K562 (cell line): Measurements from ENCODE around the gene MCEMP1. TPM values are rescaled to one million over a fixed set of nuclear protein-coding genes. Genes with fewer than 3 reads are reported as not detected.

ENCODE experiments used
- ATAC-seq: fragments of 200-7000 bp; cut with Tn5 transposase; 3 replicates; pipeline ENCODE4 v1.9.1; 2020; ENCODE audit warnings: moderate library complexity
- BruUV-seq: library from RNA; stranded (reverse); fragments of 400-500 nt; replicated peaks from 2 replicates; lab custom pipeline; 2021; lab: Mats Ljungman, UMichigan
- CTCF ChIA-PET: fragments of 300-600 bp; formaldehyde crosslinking; extraction: SDS; loops from one replicate; lab custom pipeline; 2021; ENCODE audit warnings: low intra/inter-chr PET ratio; lab: Yijun Ruan, JAX
- POLR2A ChIA-PET: fragments of 300-600, 350-650 bp; sonication (Branson Sonifier 250); formaldehyde crosslinking; extraction: SDS; loops from one replicate; lab custom pipeline; 2021; ENCODE audit warnings: antibody characterized with exemption, inconsistent platforms; lab: Yijun Ruan, JAX
- DNase-seq, 4 experiments: peaks; one replicate each; pipeline versions ENCODE4 v3.0.0 to v3.0.0-alpha.2; 2011 to 2018; ENCODE audit warnings: low spot score in 3 of 4, mixed read lengths in 3 of 4; ENCODE audit errors: extremely low read depth in 1 of 4
- FAIRE-seq: peaks from 2 replicates; lab custom pipeline; 2011; peaks lifted over from hg19 to GRCh38; lab: Jason Lieb, UNC
- H2AFZ ChIP-seq: 2 replicates; pipeline ENCODE4 v1.6.0; 2011; ENCODE audit warnings: low read depth, low read length, control low read depth, inconsistent platforms
- H3K27ac ChIP-seq: fragments of 200-600 bp; 3 replicates; pipeline ENCODE4 v1.8.0; 2011; ENCODE audit warnings: low read depth, mild to moderate bottlenecking, control low read depth, inconsistent platforms, low read length, moderate library complexity, mixed read lengths; ENCODE audit errors: extremely low read depth
- H3K27me3 ChIP-seq, 2 experiments: fragments of 300-600 bp in 1 of 2; 2 replicates in 1 of 2; 3 replicates in 1 of 2; pipeline versions ENCODE4 v1.6.0 to v1.8.0; 2011; ENCODE audit warnings: inconsistent platforms in 2 of 2, low read length in 2 of 2, mild to moderate bottlenecking in 1 of 2, mixed read lengths in 1 of 2, moderate library complexity in 1 of 2; ENCODE audit not compliant: control insufficient read depth in 2 of 2, insufficient read depth in 2 of 2
- H3K36me3 ChIP-seq: fragments of 300-600 bp; 3 replicates; pipeline ENCODE4 v1.8.0; 2011; ENCODE audit warnings: mild to moderate bottlenecking, low read length, inconsistent platforms; ENCODE audit not compliant: control insufficient read depth, insufficient read depth
- H3K4me1 ChIP-seq, 2 experiments: fragments of 200-600 bp in 1 of 2; replicated peaks in 1 of 2; 2 replicates in 1 of 2; 3 replicates in 1 of 2; pipeline versions ENCODE4 v1.5.1 to v1.8.0; 2011; ENCODE audit warnings: inconsistent platforms in 2 of 2, low read length in 2 of 2, mild to moderate bottlenecking in 1 of 2, mixed read lengths in 1 of 2, moderate library complexity in 1 of 2; ENCODE audit not compliant: control insufficient read depth in 2 of 2, insufficient read depth in 2 of 2
- H3K4me2 ChIP-seq: 2 replicates; pipeline ENCODE4 v1.6.1; 2011; ENCODE audit warnings: low read length, control low read depth, inconsistent platforms, mixed read lengths; ENCODE audit not compliant: insufficient read depth
- H3K4me3 ChIP-seq: fragments of 200-600 bp; sonication (generic), shearing (Covaris generic); 2 replicates; pipeline ENCODE4 v1.5.1; 2016; ENCODE audit warnings: control low read depth, inconsistent platforms
- H3K79me2 ChIP-seq: fragments of 200-600 bp; 3 replicates; pipeline ENCODE4 v1.8.0; 2011; ENCODE audit warnings: low read length, inconsistent platforms; ENCODE audit not compliant: control insufficient read depth, insufficient read depth
- H3K9ac ChIP-seq, 2 experiments: 2 replicates each; pipeline versions ENCODE4 v1.6.0 to v1.6.1; 2011; ENCODE audit warnings: low read depth in 2 of 2, low read length in 2 of 2, control low read depth in 1 of 2, inconsistent platforms in 1 of 2, mild to moderate bottlenecking in 1 of 2, mixed read lengths in 1 of 2; ENCODE audit not compliant: insufficient read depth in 1 of 2
- H3K9me1 ChIP-seq: one replicate; pipeline ENCODE4 v1.6.0; 2011; ENCODE audit warnings: inconsistent platforms, mild to moderate bottlenecking, low read length, moderate library complexity; ENCODE audit not compliant: control insufficient read depth, insufficient read depth
- H3K9me3 ChIP-seq: replicated peaks from 2 replicates; pipeline ENCODE4 v1.5.1; 2011; ENCODE audit warnings: low read depth, low read length, inconsistent platforms; ENCODE audit not compliant: control insufficient read depth, insufficient read depth
- H4K20me1 ChIP-seq: replicated peaks from 2 replicates; pipeline ENCODE4 v1.6.1; 2011; ENCODE audit warnings: low read length, inconsistent platforms, mixed read lengths; ENCODE audit not compliant: control insufficient read depth, insufficient read depth
- ATF4 ChIP-seq: fragments of 450-650 bp; formaldehyde crosslinking; IDR thresholded peaks from 2 replicates; pipeline ENCODE4 v1.4.0; 2022; ENCODE audit warnings: mild to moderate bottlenecking, moderate library complexity
- CBFA2T2 ChIP-seq: fragments of 450-650 bp; conservative IDR thresholded peaks from 2 replicates; pipeline ENCODE4 v1.6.1; 2017; ENCODE audit warnings: mild to moderate bottlenecking
- CREB5 ChIP-seq: fragments of 250-450 bp; sonication (Bioruptor Pico); IDR thresholded peaks from 2 replicates; pipeline ENCODE4 v1.5.0; 2020; ENCODE audit warnings: mild to moderate bottlenecking
- GATAD2B ChIP-seq: fragments of 450-650 bp; IDR thresholded peaks from 2 replicates; pipeline ENCODE4 v1.6.1; 2017; ENCODE audit warnings: mild to moderate bottlenecking, borderline replicate concordance
- KDM1A ChIP-seq, 2 experiments: fragments of 450-650 bp; IDR thresholded peaks; 2 replicates each; pipeline ENCODE4 v1.6.1; 2016; ENCODE audit warnings: mild to moderate bottlenecking in 2 of 2
- NFYB ChIP-seq: IDR thresholded peaks from 2 replicates; pipeline ENCODE4 v1.6.1; 2011; ENCODE audit warnings: mild to moderate bottlenecking, moderate library complexity; ENCODE audit not compliant: insufficient read length; ENCODE audit errors: extremely low read depth
- ZNF512 ChIP-seq: IDR thresholded peaks from 2 replicates; pipeline ENCODE4 v1.6.1; 2016; ENCODE audit warnings: missing genetic modification characterization, missing compliant biosample characterization
- WGBS: fragments of 100-300 bp; shearing (Covaris generic); methylation state at CpG from one replicate; pipeline ENCODE4 v1.1.6; 2016; ENCODE audit warnings: low coverage, mixed read lengths; ENCODE audit not compliant: insufficient coverage; ENCODE audit errors: missing lambda C conversion rate; 5-methylcytosine and 5-hydroxymethylcytosine counted together
- in situ Hi-C: fragments of 300-500 bp; cut with MboI; formaldehyde crosslinking; loops from 4 replicates; pipeline ENCODE4 v1.15.0; 2018; ENCODE audit warnings: inconsistent platforms, mixed read lengths
- intact Hi-C: fragments of 100-400 bp; cut with micrococcal nuclease; formaldehyde crosslinking; loops from 2 replicates; pipeline ENCODE4 v1.14.2; 2022
- polyA plus RNA-seq, 8 experiments: library from polyadenylated mRNA; depleted of rRNA in 4 of 8; stranded (reverse) in 5 of 8; unstranded in 3 of 8; fragments of >200 nt; fragmentation: Nextera tagmentation in 2 of 8; fragmentation: Illumina TruSeq in 1 of 8; extraction: Ambion mirVana in 2 of 8; extraction: Trizol in 1 of 8; gene quantifications; 2 replicates each; pipeline versions ENCODE4 v1.2.1 to v1.2.3, GENCODE V29; 2011 to 2014; ENCODE audit warnings: inconsistent platforms in 1 of 8, missing spikeins in 1 of 8
- total RNA-seq, 7 experiments: library from RNA; depleted of rRNA in 6 of 7; stranded (reverse); fragments of >200 nt in 6 of 7; fragmentation: Illumina TruSeq in 2 of 7; extraction: Trizol in 2 of 7; gene quantifications; 2 replicates each; pipeline versions ENCODE4 v1.2.1 to v1.2.3, GENCODE V29; 2011 to 2021; ENCODE audit warnings: low replicate concordance in 1 of 7
- TF ChIP-seq, protein P1 (sequence below): fragments of 250-450 bp; sonication (Bioruptor Pico); IDR thresholded peaks from 2 replicates; pipeline ENCODE4 v1.8.0; 2022; ENCODE audit warnings: moderate library complexity, mild to moderate bottlenecking, inconsistent platforms
- TF ChIP-seq, protein P2 (sequence below): fragments of 450-650 bp; formaldehyde crosslinking; IDR thresholded peaks from 2 replicates; pipeline ENCODE4 v1.4.0; 2020; ENCODE audit warnings: mild to moderate bottlenecking, mixed read lengths

MCEMP1 gene
- total and polyA plus RNA-seq, 9 of the 15 experiments (the other 6 are each of a cell fraction or from before 2014, with no cell fraction given) = 0.11 to 1.8 (median 0.51) TPM

- no peak for ATAC-seq
- Histone ChIP-seq H3K36me3 (no peaks in the 10 kb centered on the region), H3K4me1 (no peaks in the 10 kb centered on the region; a peak in 1 of 5 replicates), H3K79me2 (no peaks in the 10 kb centered on the region), H3K27me3 (peaks cover 0 to 11% of the 10 kb centered on the region in 2 experiments; a peak in 3 of 5 replicates), H2AFZ (no peak overlapping the region), H3K4me3 (no peak overlapping the region), H3K9ac (no peak overlapping the region), H3K4me2 (no peak overlapping the region), H3K9me1 (no peaks in the 10 kb centered on the region), H4K20me1 (0 out of 2 replicates have a peak, but pooled peaks cover 4% of the 10 kb centered on the region), H3K27ac (no peak overlapping the region), H3K9me3 (no peaks in the 10 kb centered on the region)
- peak; percentile 65 for TF ChIP-seq ZNF512
- TF ChIP-seq, protein P1, sequence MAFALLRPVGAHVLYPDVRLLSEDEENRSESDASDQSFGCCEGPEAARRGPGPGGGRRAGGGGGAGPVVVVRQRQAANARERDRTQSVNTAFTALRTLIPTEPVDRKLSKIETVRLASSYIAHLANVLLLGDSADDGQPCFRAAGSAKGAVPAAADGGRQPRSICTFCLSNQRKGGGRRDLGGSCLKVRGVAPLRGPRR (CRISPR knock-in tag) = no peak
- BruUV-seq = no TSS peak
- no peak for DNase-seq
- ChIA-PET POLR2A (interaction anchor here (0.6 kb wide), 1 partner anchor 429 kb away, joined by 4 read pairs; no protein-coding TSS in a partner anchor), CTCF (no interaction called here)
- intact Hi-C loops (no loop called here), in situ Hi-C loops (no loop called here)
- WGBS = 23% methylated on average over 5 of the region's 5 CpGs
- FAIRE-seq = no peak
Measured at GRCh38 chr19:7710616-7711015, 33.7 kb downstream of the MCEMP1 start.

DNA sequence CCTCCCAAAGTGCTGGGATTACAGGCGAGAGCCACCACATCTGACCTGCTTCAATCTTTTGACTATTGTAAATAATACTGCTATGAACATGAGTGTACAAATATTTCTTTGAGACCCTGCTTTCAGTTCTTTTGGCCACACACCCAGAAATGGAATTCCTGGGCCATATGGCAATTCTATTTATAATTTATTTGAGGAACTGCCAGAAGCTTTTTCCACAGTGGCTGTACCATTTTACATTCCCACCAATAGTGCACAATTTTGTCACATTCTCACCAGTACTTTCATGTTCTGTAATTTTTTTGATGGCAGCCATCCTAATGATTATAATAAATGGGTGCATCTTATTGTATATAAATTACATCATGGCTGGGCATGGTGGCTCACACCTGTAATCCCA lies 38.8 kb downstream of the MCEMP1 start:
- ATAC-seq (no peak), DNase-seq (no peak), FAIRE-seq (no peak)
- in situ Hi-C loops (no loop called here), intact Hi-C loops (no loop called here)
- peaks cover 4 to 6% of the 10 kb centered on the region in 2 experiments; a peak in 3 of 5 replicates for H3K27me3 ChIP-seq
- H3K4me1 ChIP-seq = no peaks in the 10 kb centered on the region; a peak in 1 of 5 replicates
- no peaks in the 10 kb centered on the region for H3K9me1 ChIP-seq
- no TSS peak for BruUV-seq
- H3K79me2 ChIP-seq = no peaks in the 10 kb centered on the region
- WGBS = 0% methylated on average over 1 of the region's 1 CpG
- no peak overlapping the region for H2AFZ ChIP-seq
- no peaks in the 10 kb centered on the region for H3K9me3 ChIP-seq
- H3K36me3 ChIP-seq = no peaks in the 10 kb centered on the region
- ChIA-PET CTCF (no interaction called here), POLR2A (no interaction called here)
- H3K27ac ChIP-seq = no peak overlapping the region
- H3K4me2 ChIP-seq = no peak overlapping the region
- no peak overlapping the region for H3K4me3 ChIP-seq
- no peaks in the 10 kb centered on the region for H4K20me1 ChIP-seq
- H3K9ac ChIP-seq = no peak overlapping the region
- no peak for TF ChIP-seq NFYB
- TF ChIP-seq KDM1A (IDR thresholded peaks at IDR 0.05) = no peak
- no peak for TF ChIP-seq CREB5 (CRISPR knock-in tag)
- TF ChIP-seq ATF4 (CRISPR knock-in tag) = no peak
- no peak for TF ChIP-seq GATAD2B
- no peak for TF ChIP-seq CBFA2T2
- TF ChIP-seq, protein P2, sequence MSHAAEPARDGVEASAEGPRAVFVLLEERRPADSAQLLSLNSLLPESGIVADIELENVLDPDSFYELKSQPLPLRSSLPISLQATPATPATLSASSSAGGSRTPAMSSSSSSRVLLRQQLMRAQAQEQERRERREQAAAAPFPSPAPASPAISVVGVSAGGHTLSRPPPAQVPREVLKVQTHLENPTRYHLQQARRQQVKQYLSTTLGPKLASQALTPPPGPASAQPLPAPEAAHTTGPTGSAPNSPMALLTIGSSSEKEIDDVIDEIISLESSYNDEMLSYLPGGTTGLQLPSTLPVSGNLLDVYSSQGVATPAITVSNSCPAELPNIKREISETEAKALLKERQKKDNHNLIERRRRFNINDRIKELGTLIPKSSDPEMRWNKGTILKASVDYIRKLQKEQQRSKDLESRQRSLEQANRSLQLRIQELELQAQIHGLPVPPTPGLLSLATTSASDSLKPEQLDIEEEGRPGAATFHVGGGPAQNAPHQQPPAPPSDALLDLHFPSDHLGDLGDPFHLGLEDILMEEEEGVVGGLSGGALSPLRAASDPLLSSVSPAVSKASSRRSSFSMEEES = no peak
